ENCODE measurements around the gene INCENP.

DNA sequence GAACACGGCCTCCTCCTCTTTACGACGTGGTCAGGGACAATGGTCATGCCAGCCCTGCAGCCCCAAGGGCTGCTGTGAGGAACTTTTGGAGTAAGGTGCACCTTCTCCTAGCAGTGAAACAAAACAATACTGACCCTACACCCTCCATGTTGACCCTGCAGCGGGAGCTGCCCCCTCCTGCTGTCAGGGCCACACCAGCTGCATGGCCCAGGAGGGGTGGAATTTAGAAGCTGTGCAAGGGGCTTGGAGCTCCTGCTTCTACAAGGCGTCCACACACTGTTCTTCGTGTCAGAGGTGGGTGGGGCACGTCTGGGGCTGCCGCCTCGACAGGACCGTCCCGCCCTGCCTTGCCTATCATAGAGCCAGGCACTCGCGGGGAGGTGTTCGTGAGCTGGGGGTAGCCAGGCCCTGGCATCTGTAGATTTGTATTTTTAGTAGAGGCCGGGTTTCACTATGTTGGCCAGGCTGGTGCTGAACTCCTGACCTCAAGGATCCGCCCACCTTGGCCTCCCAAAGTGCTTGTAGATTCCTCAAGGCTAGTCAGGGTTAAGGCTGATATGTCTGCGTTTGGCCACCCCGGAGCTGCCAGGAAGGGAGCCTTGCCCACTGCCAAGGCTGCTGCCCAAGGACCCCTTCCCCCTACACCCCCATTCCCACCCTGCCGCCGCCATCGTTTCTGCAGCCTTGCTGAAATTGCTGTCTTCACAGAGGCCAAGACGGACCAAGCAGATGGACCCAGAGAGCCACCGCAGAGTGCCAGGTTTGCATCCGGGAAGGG, 15.9 kb downstream of the INCENP start:
- TF ChIP-seq, protein P1, sequence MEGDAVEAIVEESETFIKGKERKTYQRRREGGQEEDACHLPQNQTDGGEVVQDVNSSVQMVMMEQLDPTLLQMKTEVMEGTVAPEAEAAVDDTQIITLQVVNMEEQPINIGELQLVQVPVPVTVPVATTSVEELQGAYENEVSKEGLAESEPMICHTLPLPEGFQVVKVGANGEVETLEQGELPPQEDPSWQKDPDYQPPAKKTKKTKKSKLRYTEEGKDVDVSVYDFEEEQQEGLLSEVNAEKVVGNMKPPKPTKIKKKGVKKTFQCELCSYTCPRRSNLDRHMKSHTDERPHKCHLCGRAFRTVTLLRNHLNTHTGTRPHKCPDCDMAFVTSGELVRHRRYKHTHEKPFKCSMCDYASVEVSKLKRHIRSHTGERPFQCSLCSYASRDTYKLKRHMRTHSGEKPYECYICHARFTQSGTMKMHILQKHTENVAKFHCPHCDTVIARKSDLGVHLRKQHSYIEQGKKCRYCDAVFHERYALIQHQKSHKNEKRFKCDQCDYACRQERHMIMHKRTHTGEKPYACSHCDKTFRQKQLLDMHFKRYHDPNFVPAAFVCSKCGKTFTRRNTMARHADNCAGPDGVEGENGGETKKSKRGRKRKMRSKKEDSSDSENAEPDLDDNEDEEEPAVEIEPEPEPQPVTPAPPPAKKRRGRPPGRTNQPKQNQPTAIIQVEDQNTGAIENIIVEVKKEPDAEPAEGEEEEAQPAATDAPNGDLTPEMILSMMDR (IDR thresholded peaks at IDR 0.05), result no peak
- TF ChIP-seq EP300 (IDR thresholded peaks at IDR 0.05), result no peak

All from stomach (tissue), 4 donors.